Activated naive CD4-positive, alpha-beta T cell treated with anti-CD3 and anti-CD28 coated beads, Interleukin-2, amount 50 U/mL, for 24 hours (primary cell): ENCODE measurements around the gene TPH2.

Experiments used
- H3K27ac Mint-ChIP-seq: one replicate; pipeline ENCODE4 v1.8.0; 2021; ENCODE audit warnings: mild to moderate bottlenecking, mixed read lengths
- H3K27me3 Mint-ChIP-seq: one replicate; pipeline ENCODE4 v1.8.0; 2021; ENCODE audit warnings: mixed read lengths
- H3K36me3 Mint-ChIP-seq: one replicate; pipeline ENCODE4 v1.8.0; 2021; ENCODE audit warnings: mixed read lengths
- H3K4me1 Mint-ChIP-seq: one replicate; pipeline ENCODE4 v1.8.0; 2021; ENCODE audit warnings: mixed read lengths
- H3K4me3 Mint-ChIP-seq: one replicate; pipeline ENCODE4 v1.8.0; 2021; ENCODE audit warnings: mild to moderate bottlenecking, mixed read lengths
- H3K9me3 Mint-ChIP-seq: one replicate; pipeline ENCODE4 v1.8.0; 2021; ENCODE audit warnings: mixed read lengths

TPH2 gene

DNA sequence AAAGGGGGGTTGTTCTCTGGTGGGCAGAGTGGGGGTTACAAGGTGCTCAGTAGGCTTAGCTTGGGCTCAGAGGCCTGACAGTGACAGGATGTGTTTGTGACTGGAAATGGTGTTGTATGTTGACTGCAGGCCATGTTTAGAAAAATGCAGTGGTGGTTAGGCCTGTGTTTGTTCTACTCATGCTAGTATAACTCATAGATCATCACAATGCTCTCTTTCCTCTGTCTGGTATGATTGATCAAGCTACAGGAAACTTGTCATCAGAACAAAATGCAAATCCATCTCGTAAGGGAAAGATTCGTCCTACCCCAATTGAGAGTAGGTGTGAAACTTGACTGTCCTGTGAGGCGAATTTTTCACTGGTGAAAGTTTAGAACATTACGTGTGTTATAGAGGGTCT, 11.8 kb downstream of the TPH2 start:
- H3K4me1 Mint-ChIP-seq = no peaks in the 10 kb centered on the region
- peaks cover 12% of the 10 kb centered on the region for H3K27me3 Mint-ChIP-seq
- no peak overlapping the region for H3K27ac Mint-ChIP-seq
- no peaks in the 10 kb centered on the region for H3K9me3 Mint-ChIP-seq
- no peaks in the 10 kb centered on the region for H3K36me3 Mint-ChIP-seq
- no peak overlapping the region for H3K4me3 Mint-ChIP-seq

DNA sequence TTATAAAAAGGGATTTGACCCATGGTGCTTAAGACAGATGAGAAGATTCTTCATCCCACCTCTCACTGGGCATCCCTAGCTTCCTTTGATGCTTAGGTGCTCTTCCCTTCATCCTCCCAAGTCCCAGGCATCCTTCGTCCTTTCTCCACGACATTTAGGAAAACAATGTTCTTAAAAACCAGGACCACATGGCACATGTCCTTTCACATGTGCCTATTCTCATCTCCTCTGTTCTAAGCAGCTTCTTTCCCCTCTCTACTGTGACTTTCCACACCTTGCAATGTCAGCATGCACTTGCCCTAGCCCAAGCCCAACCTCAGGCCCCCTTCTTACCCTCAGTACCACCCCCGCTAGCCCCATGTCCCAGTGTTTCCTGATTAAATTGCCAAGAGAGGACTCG, 12.2 kb downstream of the TPH2 start:
- H3K27ac Mint-ChIP-seq = no peak overlapping the region
- peaks cover 12% of the 10 kb centered on the region for H3K27me3 Mint-ChIP-seq
- no peaks in the 10 kb centered on the region for H3K9me3 Mint-ChIP-seq
- no peaks in the 10 kb centered on the region for H3K4me1 Mint-ChIP-seq
- H3K4me3 Mint-ChIP-seq = no peak overlapping the region
- H3K36me3 Mint-ChIP-seq = no peaks in the 10 kb centered on the region

DNA sequence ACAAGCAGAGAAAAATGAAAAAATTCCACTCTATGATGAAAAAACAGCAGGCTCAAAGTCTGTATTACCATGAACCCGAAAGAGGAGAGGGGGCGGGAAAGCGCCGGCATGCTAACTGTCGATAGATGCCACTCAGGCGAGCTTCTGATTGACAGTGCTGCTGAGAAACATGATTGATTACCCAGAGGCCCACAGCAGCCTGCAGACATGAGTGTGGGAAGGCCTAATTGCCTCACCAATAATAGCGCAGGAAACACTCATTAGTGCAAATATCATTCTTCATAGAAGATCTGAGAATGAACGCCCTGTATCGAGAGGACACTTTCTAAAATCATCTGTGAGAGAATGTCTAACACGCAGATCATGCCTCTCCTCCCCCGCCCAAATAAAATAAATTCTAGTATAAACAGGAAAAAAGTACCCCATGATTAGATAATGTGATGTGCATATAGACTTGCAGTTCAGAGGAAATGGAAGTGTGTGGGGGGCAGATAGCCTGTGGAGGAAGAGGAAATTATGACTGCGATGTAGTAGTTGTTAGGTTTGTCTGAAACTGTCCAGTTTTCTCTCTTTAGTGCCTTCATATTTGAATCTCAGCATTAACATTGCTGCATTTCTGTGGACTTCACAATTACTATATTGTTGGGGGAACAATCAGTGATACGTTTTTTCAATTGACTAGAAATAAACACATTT, 15.6 kb downstream of the TPH2 start:
- H3K27me3 Mint-ChIP-seq = peaks cover 8% of the 10 kb centered on the region
- no peak overlapping the region for H3K4me3 Mint-ChIP-seq
- H3K4me1 Mint-ChIP-seq = no peaks in the 10 kb centered on the region
- no peaks in the 10 kb centered on the region for H3K36me3 Mint-ChIP-seq
- no peak overlapping the region for H3K27ac Mint-ChIP-seq
- no peaks in the 10 kb centered on the region for H3K9me3 Mint-ChIP-seq

DNA sequence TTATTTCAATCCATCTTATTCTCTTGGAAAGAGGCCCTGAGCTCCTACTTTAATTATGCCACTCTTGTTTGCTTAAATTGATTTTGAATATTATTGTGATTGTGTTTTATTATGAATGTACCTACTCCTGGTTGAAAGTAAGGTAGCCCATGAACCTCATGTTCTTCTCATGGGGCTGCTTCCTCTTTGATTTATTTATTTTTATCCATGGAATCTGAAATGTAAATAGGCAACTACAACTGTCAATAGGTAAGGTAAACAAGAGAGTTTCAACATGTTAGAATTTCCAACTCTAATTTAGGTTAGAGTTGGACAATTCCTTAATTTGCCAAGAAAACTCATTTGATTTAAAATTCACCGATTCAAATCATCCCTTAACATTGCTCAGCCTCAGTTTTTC, 16.2 kb downstream of the TPH2 start:
- Mint-ChIP-seq H3K4me1 (no peaks in the 10 kb centered on the region), H3K4me3 (no peak overlapping the region), H3K27me3 (peaks cover 11% of the 10 kb centered on the region)

DNA sequence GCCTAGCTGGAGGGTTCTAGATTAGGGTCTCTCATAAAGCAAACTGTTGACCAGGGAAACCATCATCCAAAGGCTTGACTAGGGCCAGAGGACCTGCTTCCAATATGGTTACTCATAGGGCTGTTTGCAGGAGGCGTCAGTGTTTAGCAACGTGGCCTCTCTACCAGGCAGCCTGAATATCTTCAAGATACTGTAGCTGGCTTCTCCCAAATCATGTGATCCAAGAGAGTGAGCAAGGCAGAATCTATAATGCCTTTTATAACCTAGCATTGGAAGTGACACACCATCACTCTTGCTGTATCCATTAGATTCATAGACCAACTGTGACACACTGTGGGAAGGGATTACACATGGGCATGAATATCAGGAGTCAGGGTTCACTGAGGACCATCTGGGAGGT, 17.3 kb downstream of the TPH2 start:
- Mint-ChIP-seq H3K4me1 (no peaks in the 10 kb centered on the region), H3K4me3 (no peak overlapping the region), H3K36me3 (no peaks in the 10 kb centered on the region), H3K9me3 (no peaks in the 10 kb centered on the region), H3K27ac (no peak overlapping the region), H3K27me3 (peaks cover 9% of the 10 kb centered on the region)

More for the DNA sequence above, 16.2 kb downstream of the TPH2 start:
- Mint-ChIP-seq H3K9me3 (no peaks in the 10 kb centered on the region), H3K36me3 (no peaks in the 10 kb centered on the region), H3K27ac (no peak overlapping the region)

DNA sequence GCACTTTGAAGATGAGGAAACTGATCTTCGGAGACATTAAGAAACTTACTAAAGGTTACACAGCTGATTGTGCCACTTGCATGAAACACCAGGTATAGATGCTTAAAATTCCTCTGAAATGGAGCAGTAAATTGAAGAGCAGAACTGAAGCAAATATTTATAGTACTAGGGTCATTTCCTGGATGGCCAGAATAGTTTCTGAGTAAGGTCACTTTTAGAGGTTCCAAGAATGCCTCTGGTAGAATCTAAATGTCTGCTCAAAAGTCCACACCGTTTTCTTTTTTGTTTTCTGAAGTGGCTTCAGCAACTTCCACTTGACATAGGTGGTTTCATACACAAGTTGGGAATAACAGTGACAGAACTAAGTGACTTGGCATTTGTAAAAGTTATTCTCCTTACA, 19.4 kb downstream of the TPH2 start:
- no peaks in the 10 kb centered on the region for H3K4me1 Mint-ChIP-seq
- no peaks in the 10 kb centered on the region for H3K36me3 Mint-ChIP-seq
- H3K27me3 Mint-ChIP-seq = peaks cover 12% of the 10 kb centered on the region
- no peaks in the 10 kb centered on the region for H3K9me3 Mint-ChIP-seq
- no peak overlapping the region for H3K27ac Mint-ChIP-seq
- no peak overlapping the region for H3K4me3 Mint-ChIP-seq

DNA sequence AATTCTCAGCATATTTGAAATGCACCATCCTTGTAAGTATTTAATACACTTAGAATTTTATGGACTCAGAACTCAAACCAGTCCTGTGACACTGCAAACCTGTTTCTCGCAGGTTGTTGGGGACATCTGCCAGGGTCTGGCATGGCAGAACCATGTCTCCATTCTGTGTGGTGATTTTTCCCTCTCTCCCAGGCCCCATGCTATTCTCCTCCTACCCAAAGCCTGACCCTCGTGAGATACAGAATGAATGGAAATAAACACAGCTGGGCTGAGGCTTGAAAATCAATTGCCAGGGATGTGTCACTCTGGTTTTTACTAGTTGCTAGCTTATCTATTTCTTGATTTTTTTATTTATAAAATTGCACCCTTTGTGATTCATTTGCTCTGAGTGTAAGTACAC, 19.8 kb downstream of the TPH2 start:
- Mint-ChIP-seq H3K4me1 (no peaks in the 10 kb centered on the region), H3K27me3 (peaks cover 12% of the 10 kb centered on the region), H3K9me3 (no peaks in the 10 kb centered on the region), H3K4me3 (no peak overlapping the region), H3K27ac (no peak overlapping the region), H3K36me3 (no peaks in the 10 kb centered on the region)

DNA sequence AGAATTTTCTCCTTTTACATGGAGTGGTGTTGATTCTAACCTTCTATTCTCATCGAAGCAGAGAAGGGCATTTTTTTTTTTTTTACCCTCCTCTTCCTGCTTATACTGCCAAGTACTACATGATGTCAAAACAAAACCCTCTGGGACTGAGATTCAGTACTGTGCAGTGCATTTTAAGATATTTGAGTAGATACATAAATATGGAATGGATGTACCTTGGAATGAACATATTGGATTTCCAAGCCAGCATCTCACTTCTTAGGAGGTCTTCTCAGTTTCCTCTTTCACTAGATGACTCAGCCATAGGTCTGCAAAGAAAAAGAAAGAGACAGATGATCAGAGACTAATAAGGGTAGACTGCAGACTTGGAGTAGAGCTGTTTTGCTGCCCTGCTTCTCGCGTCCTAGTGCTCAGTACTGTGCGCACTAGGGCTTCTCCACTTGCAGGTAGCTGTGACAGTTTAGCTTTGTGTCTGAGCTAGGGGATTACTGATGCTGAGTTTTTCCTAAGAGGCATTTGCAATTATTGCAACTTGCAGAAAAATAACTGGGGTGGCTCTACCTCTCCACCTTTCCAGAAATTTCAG, 20.4 kb downstream of the TPH2 start:
- Mint-ChIP-seq H3K27me3 (peaks cover 12% of the 10 kb centered on the region), H3K4me3 (no peak overlapping the region), H3K27ac (no peak overlapping the region), H3K36me3 (no peaks in the 10 kb centered on the region), H3K9me3 (no peaks in the 10 kb centered on the region), H3K4me1 (no peaks in the 10 kb centered on the region)

DNA sequence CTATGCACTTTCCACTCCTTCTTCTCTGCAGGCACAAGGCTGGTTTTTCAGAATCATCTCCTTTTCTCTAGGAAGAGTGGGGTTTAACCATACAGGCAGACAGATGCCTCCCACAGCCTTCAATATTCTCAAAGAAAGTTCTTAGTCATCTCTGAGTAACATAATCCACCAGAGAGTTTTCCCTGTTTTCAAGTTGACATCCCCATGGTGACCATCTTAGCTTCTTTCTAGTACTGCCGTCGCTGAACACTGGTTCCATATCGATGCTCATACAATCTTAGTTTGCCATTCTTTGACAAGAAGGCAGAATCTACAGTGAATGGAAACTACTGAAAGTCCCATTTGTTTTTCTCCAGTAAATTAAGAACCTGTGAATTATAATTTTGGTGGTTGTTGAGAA, 28.6 kb downstream of the TPH2 start:
- no peaks in the 10 kb centered on the region for H3K9me3 Mint-ChIP-seq
- H3K27ac Mint-ChIP-seq = no peak overlapping the region
- no peaks in the 10 kb centered on the region for H3K36me3 Mint-ChIP-seq
- no peak overlapping the region for H3K4me3 Mint-ChIP-seq
- peaks cover 23% of the 10 kb centered on the region for H3K27me3 Mint-ChIP-seq
- no peaks in the 10 kb centered on the region for H3K4me1 Mint-ChIP-seq

DNA sequence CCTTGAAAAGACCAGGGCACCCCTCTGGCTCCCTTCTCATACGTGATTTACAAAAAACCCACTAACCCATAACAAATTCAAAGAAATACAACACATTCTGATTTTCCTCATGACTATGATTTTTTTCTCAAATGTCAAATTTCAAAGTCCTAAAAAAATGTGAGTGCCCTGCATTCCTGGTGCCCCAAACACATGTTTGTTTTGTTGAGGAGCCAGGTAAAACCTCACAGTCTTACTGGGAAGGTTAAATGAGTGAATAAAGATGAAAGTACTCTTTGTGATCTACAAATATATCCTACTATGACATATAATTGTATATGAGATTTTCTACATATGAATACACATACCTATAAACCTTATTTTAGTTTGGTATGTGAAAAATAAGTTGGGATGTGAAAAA, 30.7 kb downstream of the TPH2 start:
- Mint-ChIP-seq H3K27ac (no peak overlapping the region), H3K9me3 (no peaks in the 10 kb centered on the region), H3K36me3 (no peaks in the 10 kb centered on the region), H3K4me1 (no peaks in the 10 kb centered on the region), H3K4me3 (no peak overlapping the region), H3K27me3 (peaks cover 23% of the 10 kb centered on the region)

DNA sequence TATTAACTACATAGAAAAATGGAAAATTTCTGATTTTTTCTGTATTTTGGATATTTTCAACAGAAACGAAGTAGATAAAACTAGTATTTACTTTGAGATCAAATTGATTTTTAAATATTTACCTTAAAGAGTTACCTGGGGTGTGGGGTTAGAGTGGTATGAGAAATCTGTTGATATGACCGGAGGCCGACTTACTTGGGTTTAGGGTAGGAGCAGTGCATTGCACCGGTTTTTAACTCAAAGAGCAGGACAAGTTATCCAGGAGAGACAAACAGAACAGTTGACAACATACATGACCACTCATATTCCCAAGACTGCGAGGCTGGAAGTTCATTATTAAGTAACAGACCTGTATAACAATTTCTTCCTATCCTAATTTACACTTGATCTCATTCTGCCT, 31.4 kb downstream of the TPH2 start:
- peaks cover 20% of the 10 kb centered on the region for H3K27me3 Mint-ChIP-seq
- no peaks in the 10 kb centered on the region for H3K9me3 Mint-ChIP-seq
- no peak overlapping the region for H3K27ac Mint-ChIP-seq
- H3K4me1 Mint-ChIP-seq = no peaks in the 10 kb centered on the region
- H3K36me3 Mint-ChIP-seq = no peaks in the 10 kb centered on the region
- H3K4me3 Mint-ChIP-seq = no peak overlapping the region

DNA sequence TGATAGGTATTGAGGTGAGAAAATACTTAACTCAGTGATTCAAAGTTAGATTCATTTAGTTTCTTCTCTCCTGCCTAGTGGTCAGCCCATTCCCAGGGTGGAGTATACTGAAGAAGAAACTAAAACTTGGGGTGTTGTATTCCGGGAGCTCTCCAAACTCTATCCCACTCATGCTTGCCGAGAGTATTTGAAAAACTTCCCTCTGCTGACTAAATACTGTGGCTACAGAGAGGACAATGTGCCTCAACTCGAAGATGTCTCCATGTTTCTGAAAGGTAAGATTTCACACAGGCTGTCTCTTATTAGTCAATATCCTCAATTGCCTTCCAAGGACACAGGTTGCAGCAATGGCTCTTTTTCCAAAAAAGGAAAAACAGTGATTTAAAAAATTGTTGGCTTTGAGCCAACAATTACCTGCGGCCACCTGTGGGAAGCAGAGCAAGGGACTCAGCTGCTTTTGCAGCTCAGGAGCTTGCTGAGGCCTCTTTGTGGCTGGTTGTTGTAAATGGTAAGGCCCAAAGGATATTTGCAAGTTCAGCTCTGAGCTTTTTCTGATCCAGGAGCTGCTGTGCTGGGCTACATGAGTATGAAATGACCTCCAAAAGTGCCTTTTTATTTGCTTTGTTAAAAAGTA, 33.9 kb downstream of the TPH2 start:
- Mint-ChIP-seq H3K27ac (no peak overlapping the region), H3K27me3 (peaks cover 9% of the 10 kb centered on the region), H3K4me3 (no peak overlapping the region), H3K4me1 (no peaks in the 10 kb centered on the region), H3K9me3 (no peaks in the 10 kb centered on the region), H3K36me3 (no peaks in the 10 kb centered on the region)

DNA sequence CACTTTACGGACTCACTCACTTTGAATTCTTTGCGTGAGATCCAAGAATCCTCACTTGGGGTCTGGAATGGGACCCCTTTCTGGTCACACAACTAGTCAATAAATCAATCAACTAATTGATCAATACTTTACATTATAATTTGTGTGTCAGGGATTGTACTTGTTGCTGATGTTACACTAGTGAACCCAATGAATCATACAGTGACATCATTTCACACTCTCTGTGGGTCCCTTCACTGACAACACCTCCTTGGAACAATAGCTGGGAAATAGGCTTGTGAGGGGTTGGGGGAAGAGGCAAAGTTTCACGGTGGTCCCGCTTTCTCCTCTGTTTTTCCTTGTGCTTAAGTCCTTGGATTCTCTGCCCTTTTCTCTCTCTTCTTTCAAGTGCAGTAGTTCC, 35.0 kb downstream of the TPH2 start:
- Mint-ChIP-seq H3K27me3 (peaks cover 5% of the 10 kb centered on the region), H3K4me1 (no peaks in the 10 kb centered on the region), H3K4me3 (no peak overlapping the region), H3K9me3 (no peaks in the 10 kb centered on the region), H3K27ac (no peak overlapping the region), H3K36me3 (no peaks in the 10 kb centered on the region)

DNA sequence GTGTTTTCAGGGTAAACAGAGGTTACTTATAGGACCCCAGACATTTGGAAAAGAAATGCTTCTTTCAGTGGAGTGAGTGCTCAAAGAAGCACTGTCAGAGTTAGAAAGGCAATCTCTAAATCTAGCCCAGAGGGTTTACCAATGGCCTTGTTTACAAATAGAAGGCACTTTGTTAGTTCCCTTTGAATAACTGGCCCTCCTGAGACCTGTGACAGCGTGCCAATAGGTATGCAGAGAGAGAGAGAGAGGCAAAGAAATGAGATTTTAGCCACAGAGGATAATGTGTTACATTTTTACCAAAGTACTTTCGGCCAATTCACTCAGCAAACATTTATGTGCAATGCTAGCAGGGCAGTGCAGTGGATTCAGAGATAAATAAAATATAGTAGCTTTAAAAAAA, 41.9 kb downstream of the TPH2 start:
- Mint-ChIP-seq H3K4me1 (no peaks in the 10 kb centered on the region), H3K4me3 (no peak overlapping the region), H3K36me3 (no peaks in the 10 kb centered on the region), H3K9me3 (no peaks in the 10 kb centered on the region), H3K27ac (no peak overlapping the region), H3K27me3 (peaks cover 2% of the 10 kb centered on the region)

DNA sequence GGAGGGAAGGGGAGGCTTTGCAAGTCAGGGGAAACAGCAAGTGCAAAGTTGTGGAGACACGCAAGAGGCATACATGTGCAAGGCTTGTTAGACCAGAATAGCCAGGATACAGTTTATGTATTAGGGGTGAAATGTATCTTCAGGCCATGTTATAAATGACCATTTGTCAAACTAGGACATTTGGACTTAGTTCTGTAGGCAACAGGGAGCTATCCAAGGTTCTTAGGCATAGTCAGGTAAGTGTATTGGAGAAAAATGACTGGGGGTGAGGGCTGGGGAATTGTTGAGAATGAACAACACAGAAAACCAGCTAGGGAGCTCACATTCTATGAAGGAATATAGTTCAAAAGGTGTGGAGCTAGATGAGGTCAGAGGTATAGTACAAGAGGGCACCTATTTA, 42.5 kb downstream of the TPH2 start:
- Mint-ChIP-seq H3K27ac (no peak overlapping the region), H3K27me3 (peaks cover 2% of the 10 kb centered on the region), H3K4me1 (no peaks in the 10 kb centered on the region), H3K36me3 (no peaks in the 10 kb centered on the region), H3K9me3 (no peaks in the 10 kb centered on the region), H3K4me3 (no peak overlapping the region)

DNA sequence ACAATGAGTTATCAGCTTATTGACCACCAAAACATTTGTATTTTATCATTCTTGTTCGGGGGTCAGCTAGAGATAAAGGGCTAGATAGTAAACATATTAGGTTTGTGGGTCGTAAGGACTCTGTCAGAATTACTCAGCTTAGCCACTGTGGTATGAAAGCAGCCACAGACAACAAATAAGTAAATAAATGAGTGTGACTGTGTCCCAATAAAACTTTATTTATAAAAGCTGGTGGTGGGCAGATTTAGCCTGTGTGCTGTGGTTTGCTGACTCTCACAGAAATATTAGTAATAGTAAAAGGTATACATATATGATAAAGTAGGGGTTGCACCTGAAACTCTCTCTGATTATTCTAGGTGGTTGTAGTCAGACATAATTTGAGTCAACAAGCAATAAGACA, 56.1 kb downstream of the TPH2 start:
- Mint-ChIP-seq H3K36me3 (no peaks in the 10 kb centered on the region), H3K4me1 (no peaks in the 10 kb centered on the region), H3K27me3 (peaks cover 19% of the 10 kb centered on the region), H3K9me3 (no peaks in the 10 kb centered on the region), H3K4me3 (no peak overlapping the region), H3K27ac (no peak overlapping the region)
